G401.6 (cell line): ENCODE results near the gene C4orf50.

Experiments
- FAIRE-seq: peaks from 2 replicates; lab custom pipeline; 2012; peaks lifted over from hg19 to GRCh38; lab: Jason Lieb, UNC

Gene C4orf50

GRCh38 chr4:5991405-5991804 is 26.8 kb downstream of the C4orf50 start:
- no peak for FAIRE-seq

- FAIRE-seq: no peak
Observed at GRCh38 chr4:5990446-5991160, 27.6 kb downstream of the C4orf50 start.

- no peak for FAIRE-seq
Observed at GRCh38 chr4:5989236-5990225, 28.7 kb downstream of the C4orf50 start.

- FAIRE-seq: no peak
Observed at GRCh38 chr4:5988086-5988845, 30.0 kb downstream of the C4orf50 start.

GRCh38 chr4:5984843-5985242 is 33.4 kb downstream of the C4orf50 start:
- no peak for FAIRE-seq

- no peak for FAIRE-seq
Observed at GRCh38 chr4:5982156-5982973, 35.9 kb downstream of the C4orf50 start.

GRCh38 chr4:5980436-5981155 is 37.6 kb downstream of the C4orf50 start:
- FAIRE-seq: no peak

- no peak for FAIRE-seq
Observed at GRCh38 chr4:5979981-5980380, 38.2 kb downstream of the C4orf50 start.

- no peak for FAIRE-seq
Observed at GRCh38 chr4:5976921-5977320, 41.3 kb downstream of the C4orf50 start.

GRCh38 chr4:5976431-5976830 is 41.8 kb downstream of the C4orf50 start:
- FAIRE-seq: no peak

GRCh38 chr4:5974321-5974720 is 43.9 kb downstream of the C4orf50 start:
- no peak for FAIRE-seq

- FAIRE-seq: no peak
Observed at GRCh38 chr4:5973486-5974220, 44.6 kb downstream of the C4orf50 start.

GRCh38 chr4:5973033-5973432 is 45.2 kb downstream of the C4orf50 start:
- no peak for FAIRE-seq

- FAIRE-seq: no peak
Observed at GRCh38 chr4:5972571-5972970, 45.7 kb downstream of the C4orf50 start.

GRCh38 chr4:5971078-5971450 is 47.2 kb downstream of the C4orf50 start:
- FAIRE-seq: no peak

GRCh38 chr4:5970381-5971077 is 47.7 kb downstream of the C4orf50 start:
- FAIRE-seq: no peak

GRCh38 chr4:5969777-5970176 is 48.5 kb downstream of the C4orf50 start:
- no peak for FAIRE-seq

- no peak for FAIRE-seq
Observed at GRCh38 chr4:5969336-5969735, 48.9 kb downstream of the C4orf50 start.

GRCh38 chr4:5968246-5968645 is 50.0 kb downstream of the C4orf50 start:
- no peak for FAIRE-seq

GRCh38 chr4:5967783-5968182 is 50.4 kb downstream of the C4orf50 start:
- no peak for FAIRE-seq
